KMS-11 (cell line): ENCODE measurements around the gene ZNF784.
A peak's percentile ranks its signal among the peaks of the same experiment; 100 is the strongest.
"Not testable (repeated sequence)": the region's sequence is repeated elsewhere in the genome, so short reads cannot be mapped to it uniquely, and the experiment has no call there.

Source experiments
- H2AFZ ChIP-seq: fragments of 200-600 bp; sonication (generic); 2 replicates; pipeline ENCODE4 v1.6.1; 2016; ENCODE audit warnings: antibody characterized with exemption, mixed run types, low read depth
- H3K27ac ChIP-seq: fragments of 200-600 bp; sonication (generic); 2 replicates; pipeline ENCODE4 v1.6.1; 2016; ENCODE audit warnings: mild to moderate bottlenecking, mixed run types
- H3K27me3 ChIP-seq: fragments of 200-600 bp; sonication (generic); 2 replicates; pipeline ENCODE4 v1.6.1; 2017; ENCODE audit warnings: mild to moderate bottlenecking, low read depth, mixed run types, moderate library complexity; ENCODE audit not compliant: insufficient read depth
- H3K36me3 ChIP-seq: fragments of 200-600 bp; sonication (generic); 2 replicates; pipeline ENCODE4 v1.6.1; 2017; ENCODE audit warnings: mild to moderate bottlenecking, mixed run types; ENCODE audit not compliant: insufficient read depth
- H3K4me1 ChIP-seq: fragments of 200-600 bp; sonication (generic); 2 replicates; pipeline ENCODE4 v1.6.1; 2016; ENCODE audit warnings: mild to moderate bottlenecking, low read depth, mixed run types; ENCODE audit not compliant: poor library complexity, severe bottlenecking
- H3K4me2 ChIP-seq: fragments of 200-600 bp; sonication (generic); 2 replicates; pipeline ENCODE4 v1.7.0; 2016; ENCODE audit warnings: mild to moderate bottlenecking, mixed run types
- H3K4me3 ChIP-seq: fragments of 200-600 bp; sonication (generic); IDR thresholded peaks from 2 replicates; pipeline ENCODE4 v1.6.1; 2017; ENCODE audit warnings: low read depth, low read length, mixed read lengths; ENCODE audit not compliant: insufficient read depth
- H3K79me2 ChIP-seq: fragments of 200-600 bp; sonication (generic); 2 replicates; pipeline ENCODE4 v1.6.1; 2016; ENCODE audit warnings: low read depth, mixed run types; ENCODE audit not compliant: insufficient read depth
- H3K9ac ChIP-seq: fragments of 200-600 bp; sonication (generic); 2 replicates; pipeline ENCODE4 v1.6.1; 2016; ENCODE audit warnings: mild to moderate bottlenecking, mixed run types
- H4K20me1 ChIP-seq: fragments of 200-600 bp; sonication (generic); 2 replicates; pipeline ENCODE4 v1.6.1; 2016; ENCODE audit warnings: mild to moderate bottlenecking, mixed run types; ENCODE audit not compliant: insufficient read depth
- TF ChIP-seq, protein P1 (sequence below): fragments of 200-600 bp; sonication (generic); conservative IDR thresholded peaks from 2 replicates; pipeline ENCODE4 v1.6.1; 2017; ENCODE audit warnings: low read depth, mild to moderate bottlenecking, antibody characterized with exemption, low read length, moderate library complexity, mixed read lengths

Gene ZNF784

GRCh38 chr19:55584871-55585270 is 39.5 kb downstream of the ZNF784 start:
- peaks cover 6% of the 10 kb centered on the region for H3K4me1 ChIP-seq
- H3K27ac ChIP-seq, result no peak overlapping the region
- no peak overlapping the region for H3K4me2 ChIP-seq

GRCh38 chr19:55583897-55584296 is 40.5 kb downstream of the ZNF784 start:
- not testable (repeated sequence) for H3K4me3 ChIP-seq, H2AFZ ChIP-seq, H4K20me1 ChIP-seq, H3K4me2 ChIP-seq, H3K36me3 ChIP-seq, H3K79me2 ChIP-seq, H3K27ac ChIP-seq, H3K4me1 ChIP-seq, H3K9ac ChIP-seq
- peaks cover 26% of the 10 kb centered on the region for H3K27me3 ChIP-seq

More at GRCh38 chr19:55584871-55585270, 39.5 kb downstream of the ZNF784 start:
- Histone ChIP-seq H3K79me2 (no peaks in the 10 kb centered on the region), H3K27me3 (peaks cover 26% of the 10 kb centered on the region), H3K36me3 (no peaks in the 10 kb centered on the region), H4K20me1 (no peaks in the 10 kb centered on the region), H2AFZ (no peak overlapping the region), H3K9ac (no peak overlapping the region), H3K4me3 (no peak overlapping the region)
- TF ChIP-seq, protein P1, sequence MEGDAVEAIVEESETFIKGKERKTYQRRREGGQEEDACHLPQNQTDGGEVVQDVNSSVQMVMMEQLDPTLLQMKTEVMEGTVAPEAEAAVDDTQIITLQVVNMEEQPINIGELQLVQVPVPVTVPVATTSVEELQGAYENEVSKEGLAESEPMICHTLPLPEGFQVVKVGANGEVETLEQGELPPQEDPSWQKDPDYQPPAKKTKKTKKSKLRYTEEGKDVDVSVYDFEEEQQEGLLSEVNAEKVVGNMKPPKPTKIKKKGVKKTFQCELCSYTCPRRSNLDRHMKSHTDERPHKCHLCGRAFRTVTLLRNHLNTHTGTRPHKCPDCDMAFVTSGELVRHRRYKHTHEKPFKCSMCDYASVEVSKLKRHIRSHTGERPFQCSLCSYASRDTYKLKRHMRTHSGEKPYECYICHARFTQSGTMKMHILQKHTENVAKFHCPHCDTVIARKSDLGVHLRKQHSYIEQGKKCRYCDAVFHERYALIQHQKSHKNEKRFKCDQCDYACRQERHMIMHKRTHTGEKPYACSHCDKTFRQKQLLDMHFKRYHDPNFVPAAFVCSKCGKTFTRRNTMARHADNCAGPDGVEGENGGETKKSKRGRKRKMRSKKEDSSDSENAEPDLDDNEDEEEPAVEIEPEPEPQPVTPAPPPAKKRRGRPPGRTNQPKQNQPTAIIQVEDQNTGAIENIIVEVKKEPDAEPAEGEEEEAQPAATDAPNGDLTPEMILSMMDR, result no peak

- not testable (repeated sequence) for H3K4me1 ChIP-seq, H3K36me3 ChIP-seq, H3K9ac ChIP-seq, H2AFZ ChIP-seq, H3K27ac ChIP-seq, H3K79me2 ChIP-seq, H3K4me2 ChIP-seq, H4K20me1 ChIP-seq, H3K4me3 ChIP-seq
- H3K27me3 ChIP-seq, result peaks cover 26% of the 10 kb centered on the region
These were observed 42.1 kb downstream of the ZNF784 start for GRCh38 chr19:55582284-55582683.

DNA sequence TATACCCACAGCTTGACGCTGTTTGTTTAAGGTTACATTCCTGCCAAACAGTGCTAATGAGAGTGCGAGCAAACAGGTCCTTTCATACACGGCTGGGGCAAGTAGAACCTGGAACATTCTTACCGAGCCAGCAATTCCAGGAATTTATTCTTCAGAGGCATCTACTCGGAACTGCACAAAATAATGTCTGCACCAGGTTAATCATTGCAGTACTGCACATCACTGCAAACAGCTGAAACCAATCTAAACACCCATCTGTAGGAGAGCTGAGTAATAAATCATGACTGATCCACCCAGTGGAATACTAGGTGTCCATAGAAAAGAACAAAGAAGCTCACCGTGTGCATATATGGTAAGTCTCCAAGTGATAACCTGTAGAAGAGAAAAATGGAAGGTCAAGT is 42.5 kb downstream of the ZNF784 start:
- Histone ChIP-seq H4K20me1 (no peaks in the 10 kb centered on the region), H2AFZ (no peak overlapping the region), H3K79me2 (no peaks in the 10 kb centered on the region), H3K36me3 (no peaks in the 10 kb centered on the region), H3K27ac (no peak overlapping the region), H3K9ac (no peak overlapping the region), H3K4me3 (no peak overlapping the region), H3K4me2 (no peak overlapping the region), H3K4me1 (peaks cover 4% of the 10 kb centered on the region), H3K27me3 (peaks cover 24% of the 10 kb centered on the region)
- TF ChIP-seq, protein P1, result no peak

DNA sequence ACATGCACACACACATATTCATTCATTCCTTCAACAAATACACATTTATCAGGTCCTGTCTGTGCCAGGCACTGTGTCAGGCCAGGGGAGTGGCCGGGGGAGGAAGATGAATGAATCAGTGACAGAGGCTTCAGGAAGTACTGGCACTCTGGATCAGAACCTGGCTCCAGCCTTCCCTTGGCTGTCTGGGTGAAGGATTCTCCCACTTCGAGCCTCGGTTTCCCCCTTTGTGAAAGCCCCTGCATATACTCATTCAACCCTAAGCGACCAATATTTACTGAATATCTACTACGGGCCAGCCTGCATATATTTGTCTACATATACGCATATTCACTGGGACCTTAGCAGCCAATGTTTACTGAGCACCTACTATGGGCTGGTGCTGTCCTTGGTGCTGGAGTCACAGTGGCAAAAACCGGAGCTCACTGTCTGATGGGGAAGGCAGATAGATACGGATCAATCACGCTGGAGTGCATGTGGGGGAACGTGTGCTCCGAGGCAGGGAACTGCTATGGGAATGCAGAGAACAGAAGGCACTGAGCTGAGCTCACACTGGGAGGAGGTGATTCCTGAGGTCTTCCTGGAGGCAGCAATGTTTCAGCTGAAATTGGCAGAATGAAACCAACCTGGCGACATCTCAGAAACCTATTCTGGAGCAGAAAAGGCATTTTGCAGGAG is 43.1 kb downstream of the ZNF784 start:
- Histone ChIP-seq H2AFZ (peak overlapping the region; percentile 83), H3K4me3 (no peak overlapping the region), H3K9ac (peak overlapping the region; percentile 14; the same call in 1 of the 2 replicates), H3K4me2 (peak overlapping the region; percentile 65), H3K27me3 (peaks cover 18% of the 10 kb centered on the region), H3K79me2 (no peaks in the 10 kb centered on the region), H4K20me1 (no peaks in the 10 kb centered on the region), H3K4me1 (no peaks in the 10 kb centered on the region), H3K27ac (no peak overlapping the region), H3K36me3 (no peaks in the 10 kb centered on the region)
- TF ChIP-seq, protein P1, result no peak
